Measurements from ENCODE around the gene CLSTN1. TPM values are rescaled to one million over a fixed set of nuclear protein-coding genes. Genes with fewer than 3 reads are reported as not detected.

The CLSTN1 gene
- total and polyA plus RNA-seq, 5 donors from 2014 or later: 19.2 to 106 (median 22.7) TPM

DNA sequence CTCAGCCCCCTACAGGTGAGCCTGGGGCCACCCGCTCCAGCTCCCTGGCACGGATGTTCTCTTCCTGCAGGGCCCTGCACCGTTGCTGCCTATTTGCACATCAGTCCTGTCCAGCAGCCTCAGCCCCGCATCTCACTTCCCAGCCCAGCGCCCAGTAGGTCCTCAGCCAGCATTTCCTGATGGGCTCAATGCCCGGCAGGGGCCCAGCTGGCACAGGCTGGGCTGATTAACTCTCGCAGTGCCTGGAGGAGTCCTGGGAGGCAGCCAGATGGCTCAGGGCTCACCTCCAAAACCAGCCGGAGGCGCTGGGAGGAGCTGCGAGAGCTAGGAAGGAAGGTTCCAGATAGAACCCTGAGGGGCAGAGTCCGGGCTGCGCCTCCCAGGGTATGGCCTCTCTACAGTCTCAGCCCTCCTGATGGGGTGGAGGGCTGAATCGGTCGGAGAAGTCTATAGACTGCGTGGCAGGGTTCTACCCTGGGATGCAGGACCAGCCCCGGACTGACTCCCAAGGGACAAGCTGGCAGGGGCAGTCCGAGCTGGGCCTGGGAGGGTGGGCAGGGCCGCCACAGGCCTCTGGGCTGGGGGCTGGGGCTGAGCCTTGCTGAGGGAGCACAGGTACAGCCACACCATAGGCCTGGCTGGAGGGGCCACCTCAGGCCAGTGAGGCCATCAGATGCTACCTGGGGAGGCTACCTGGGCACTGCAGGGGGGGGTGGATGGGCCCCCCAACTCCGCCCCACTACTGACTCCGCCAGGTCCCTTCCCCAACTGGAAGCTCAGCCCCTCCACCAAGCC lies 19.2 kb upstream of the CLSTN1 start:
- Histone ChIP-seq H3K27ac (ENCODE audit: insufficient read depth, low read length, poor library complexity, severe bottlenecking) (no peak overlapping the region), H3K9me3 (ENCODE audit: control insufficient read depth in 2 of 2, low read length in 2 of 2) (no peaks in the 10 kb centered on the region), H3K4me3 (ENCODE audit: low read depth, low read length) (no peak overlapping the region), H3K4me1 (ENCODE audit: control insufficient read depth, insufficient read depth, low read length, poor library complexity, severe bottlenecking) (no peaks in the 10 kb centered on the region), H3K27me3 (ENCODE audit: control insufficient read depth, insufficient read depth, low read length) (no peaks in the 10 kb centered on the region), H3K36me3 (ENCODE audit: control insufficient read depth, insufficient read depth, low read length) (no peaks in the 10 kb centered on the region)
- H3K27me3 Mint-ChIP-seq: no peaks in the 10 kb centered on the region
- H3K4me1 Mint-ChIP-seq: no peaks in the 10 kb centered on the region
- no peak overlapping the region for H3K27ac Mint-ChIP-seq
- no peak overlapping the region for H3K4me3 Mint-ChIP-seq
- no peak for ATAC-seq (ENCODE audit: low read depth in 2 of 2)
- no peaks in the 10 kb centered on the region for H3K36me3 Mint-ChIP-seq
- DNase-seq: no peak
- H3K9me3 Mint-ChIP-seq: no peaks in the 10 kb centered on the region

- H3K27ac ChIP-seq (ENCODE audit: insufficient read depth, low read length, poor library complexity, severe bottlenecking): no peak overlapping the region
Measured at GRCh38 chr1:9842073-9842711, 18.4 kb upstream of the CLSTN1 start.

GRCh38 chr1:9841460-9841859 lies 17.7 kb upstream of the CLSTN1 start:
- Histone ChIP-seq H3K36me3 (ENCODE audit: control insufficient read depth, insufficient read depth, low read length) (no peaks in the 10 kb centered on the region), H3K27ac (ENCODE audit: insufficient read depth, low read length, poor library complexity, severe bottlenecking) (no peak overlapping the region), H3K27me3 (ENCODE audit: control insufficient read depth, insufficient read depth, low read length) (no peaks in the 10 kb centered on the region), H3K4me3 (ENCODE audit: low read depth, low read length) (no peak overlapping the region), H3K4me1 (ENCODE audit: control insufficient read depth, insufficient read depth, low read length, poor library complexity, severe bottlenecking) (no peaks in the 10 kb centered on the region), H3K9me3 (ENCODE audit: control insufficient read depth in 2 of 2, low read length in 2 of 2) (no peaks in the 10 kb centered on the region)
- Mint-ChIP-seq H3K36me3 (no peaks in the 10 kb centered on the region), H3K4me1 (no peaks in the 10 kb centered on the region), H3K27me3 (no peaks in the 10 kb centered on the region), H3K27ac (no peak overlapping the region), H3K4me3 (no peak overlapping the region), H3K9me3 (no peaks in the 10 kb centered on the region)
- ATAC-seq (ENCODE audit: low read depth in 2 of 2) (no peak), DNase-seq (no peak)

More at GRCh38 chr1:9842073-9842711, 18.4 kb upstream of the CLSTN1 start:
- DNase-seq: no peak
- H3K27ac Mint-ChIP-seq: no peak overlapping the region
- Histone ChIP-seq H3K4me3 (ENCODE audit: low read depth, low read length) (no peak overlapping the region), H3K9me3 (ENCODE audit: control insufficient read depth in 2 of 2, low read length in 2 of 2) (no peaks in the 10 kb centered on the region), H3K36me3 (ENCODE audit: control insufficient read depth, insufficient read depth, low read length) (no peaks in the 10 kb centered on the region), H3K4me1 (ENCODE audit: control insufficient read depth, insufficient read depth, low read length, poor library complexity, severe bottlenecking) (no peaks in the 10 kb centered on the region), H3K27me3 (ENCODE audit: control insufficient read depth, insufficient read depth, low read length) (no peaks in the 10 kb centered on the region)
- ATAC-seq (ENCODE audit: low read depth in 2 of 2): no peak
- no peaks in the 10 kb centered on the region for H3K27me3 Mint-ChIP-seq
- H3K4me1 Mint-ChIP-seq: no peaks in the 10 kb centered on the region
- H3K36me3 Mint-ChIP-seq: no peaks in the 10 kb centered on the region
- no peaks in the 10 kb centered on the region for H3K9me3 Mint-ChIP-seq
- no peak overlapping the region for H3K4me3 Mint-ChIP-seq

- no peak for ATAC-seq (ENCODE audit: low read depth in 2 of 2)
- Mint-ChIP-seq H3K27ac (no peak overlapping the region), H3K9me3 (no peaks in the 10 kb centered on the region), H3K4me3 (no peak overlapping the region), H3K4me1 (no peaks in the 10 kb centered on the region), H3K27me3 (no peaks in the 10 kb centered on the region), H3K36me3 (no peaks in the 10 kb centered on the region)
- Histone ChIP-seq H3K27ac (ENCODE audit: insufficient read depth, low read length, poor library complexity, severe bottlenecking) (no peak overlapping the region), H3K9me3 (ENCODE audit: control insufficient read depth in 2 of 2, low read length in 2 of 2) (no peaks in the 10 kb centered on the region), H3K27me3 (ENCODE audit: control insufficient read depth, insufficient read depth, low read length) (no peaks in the 10 kb centered on the region), H3K36me3 (ENCODE audit: control insufficient read depth, insufficient read depth, low read length) (no peaks in the 10 kb centered on the region), H3K4me1 (ENCODE audit: control insufficient read depth, insufficient read depth, low read length, poor library complexity, severe bottlenecking) (no peaks in the 10 kb centered on the region), H3K4me3 (ENCODE audit: low read depth, low read length) (no peak overlapping the region)
- DNase-seq: no peak
Measured at GRCh38 chr1:9840176-9840575, 16.4 kb upstream of the CLSTN1 start.

DNA sequence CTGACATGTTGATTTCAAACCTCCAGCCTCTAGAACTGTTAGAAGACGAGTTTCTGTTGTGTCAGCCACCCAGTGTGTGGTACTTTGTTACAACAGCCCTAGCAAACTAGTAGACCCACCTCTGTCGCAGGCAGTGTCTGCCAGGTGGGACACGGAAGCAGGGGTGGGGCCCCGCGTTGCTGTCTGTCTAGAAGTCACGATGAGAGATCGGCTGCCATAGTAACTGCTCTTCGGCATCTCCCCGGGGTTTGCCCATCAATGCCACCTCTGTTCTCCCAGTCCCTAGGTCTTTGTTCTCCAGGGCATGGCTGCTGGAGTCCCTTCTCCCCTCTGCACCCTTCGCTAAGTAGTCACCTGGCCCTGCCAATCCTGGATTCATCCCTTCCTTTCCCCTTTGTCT lies 15.2 kb upstream of the CLSTN1 start:
- Histone ChIP-seq H3K27me3 (ENCODE audit: control insufficient read depth, insufficient read depth, low read length) (no peaks in the 10 kb centered on the region), H3K36me3 (ENCODE audit: control insufficient read depth, insufficient read depth, low read length) (no peaks in the 10 kb centered on the region), H3K4me1 (ENCODE audit: control insufficient read depth, insufficient read depth, low read length, poor library complexity, severe bottlenecking) (no peaks in the 10 kb centered on the region), H3K4me3 (ENCODE audit: low read depth, low read length) (no peak overlapping the region), H3K27ac (ENCODE audit: insufficient read depth, low read length, poor library complexity, severe bottlenecking) (no peak overlapping the region), H3K9me3 (ENCODE audit: control insufficient read depth in 2 of 2, low read length in 2 of 2) (no peaks in the 10 kb centered on the region)
- H3K4me1 Mint-ChIP-seq: no peaks in the 10 kb centered on the region
- DNase-seq (no peak), ATAC-seq (ENCODE audit: low read depth in 2 of 2) (no peak)
- no peaks in the 10 kb centered on the region for H3K27me3 Mint-ChIP-seq
- H3K27ac Mint-ChIP-seq: no peak overlapping the region
- H3K36me3 Mint-ChIP-seq: no peaks in the 10 kb centered on the region
- no peak overlapping the region for H3K4me3 Mint-ChIP-seq
- H3K9me3 Mint-ChIP-seq: no peaks in the 10 kb centered on the region

GRCh38 chr1:9836632-9836960 lies 12.8 kb upstream of the CLSTN1 start:
- H3K36me3 Mint-ChIP-seq: no peaks in the 10 kb centered on the region
- no peak overlapping the region for H3K4me3 Mint-ChIP-seq
- H3K27ac Mint-ChIP-seq: no peak overlapping the region
- H3K9me3 Mint-ChIP-seq: no peaks in the 10 kb centered on the region
- H3K27ac ChIP-seq (ENCODE audit: insufficient read depth, low read length, poor library complexity, severe bottlenecking): no peak overlapping the region
- H3K27me3 ChIP-seq (ENCODE audit: control insufficient read depth, insufficient read depth, low read length): no peaks in the 10 kb centered on the region
- DNase-seq (no peak), ATAC-seq (ENCODE audit: low read depth in 2 of 2) (no peak)
- H3K36me3 ChIP-seq (ENCODE audit: control insufficient read depth, insufficient read depth, low read length): no peaks in the 10 kb centered on the region
- H3K4me1 Mint-ChIP-seq: no peaks in the 10 kb centered on the region
- H3K4me1 ChIP-seq (ENCODE audit: control insufficient read depth, insufficient read depth, low read length, poor library complexity, severe bottlenecking): no peaks in the 10 kb centered on the region
- peaks cover 5% of the 10 kb centered on the region for H3K27me3 Mint-ChIP-seq
- no peak overlapping the region for H3K4me3 ChIP-seq (ENCODE audit: low read depth, low read length)
- no peaks in the 10 kb centered on the region for H3K9me3 ChIP-seq (ENCODE audit: control insufficient read depth in 2 of 2, low read length in 2 of 2)

- no peaks in the 10 kb centered on the region for H3K9me3 Mint-ChIP-seq
- ATAC-seq (ENCODE audit: low read depth in 2 of 2) (no peak), DNase-seq (no peak)
- no peak overlapping the region for H3K4me3 ChIP-seq (ENCODE audit: low read depth, low read length)
- H3K4me3 Mint-ChIP-seq: no peak overlapping the region
- H3K36me3 Mint-ChIP-seq: no peaks in the 10 kb centered on the region
- no peak overlapping the region for H3K27ac ChIP-seq (ENCODE audit: insufficient read depth, low read length, poor library complexity, severe bottlenecking)
- no peaks in the 10 kb centered on the region for H3K36me3 ChIP-seq (ENCODE audit: control insufficient read depth, insufficient read depth, low read length)
- peaks cover 5% of the 10 kb centered on the region for H3K27me3 Mint-ChIP-seq
- H3K27me3 ChIP-seq (ENCODE audit: control insufficient read depth, insufficient read depth, low read length): no peaks in the 10 kb centered on the region
- H3K4me1 Mint-ChIP-seq: no peaks in the 10 kb centered on the region
- no peaks in the 10 kb centered on the region for H3K9me3 ChIP-seq (ENCODE audit: control insufficient read depth in 2 of 2, low read length in 2 of 2)
- H3K4me1 ChIP-seq (ENCODE audit: control insufficient read depth, insufficient read depth, low read length, poor library complexity, severe bottlenecking): no peaks in the 10 kb centered on the region
- no peak overlapping the region for H3K27ac Mint-ChIP-seq
Measured at GRCh38 chr1:9835758-9836631, 12.2 kb upstream of the CLSTN1 start.

Measured in CD4-positive, CD25-positive, alpha-beta regulatory T cell (primary cell).